ENCODE measurements around the gene EPHA4. TPM values are rescaled to one million over a fixed set of nuclear protein-coding genes. Genes with fewer than 3 reads are reported as not detected.
A peak's percentile ranks its signal among the peaks of the same experiment; 100 is the strongest.

EPHA4 gene
- total and polyA plus RNA-seq, 2 of the 4 experiments (the other 2 are of a cell fraction) = 36.9 to 132 TPM

DNA sequence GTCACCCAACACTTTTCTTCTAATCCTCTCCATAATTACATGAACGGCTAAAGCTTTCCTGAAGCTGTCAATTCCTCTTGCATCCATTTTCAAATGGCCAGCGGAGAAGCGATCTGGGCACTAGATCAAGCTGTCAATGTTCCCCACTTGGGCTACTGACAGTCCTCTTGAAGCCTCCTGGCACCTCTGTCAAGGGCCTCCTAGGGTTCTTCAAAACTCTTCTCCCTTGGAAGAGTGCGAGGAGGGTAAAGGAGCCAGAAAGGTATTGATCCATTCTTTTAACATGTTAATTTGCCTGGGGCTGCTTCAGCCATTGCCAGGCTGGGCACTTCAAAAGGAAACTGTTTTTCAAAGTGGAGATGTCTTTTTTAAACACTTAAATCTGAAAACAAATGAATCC is 19.8 kb downstream of the EPHA4 start:
- Histone ChIP-seq H2AFZ (replicated peaks; ENCODE audit: low read length, poor library complexity) (no peak overlapping the region), H3K14ac (replicated peaks; ENCODE audit: low read depth, low read length) (no peak overlapping the region), H4K8ac (ENCODE audit: low read depth in 2 of 2, low read length in 2 of 2) (no peak overlapping the region), H3K23ac (ENCODE audit: low read depth, low read length) (no peak overlapping the region), H3K4ac (ENCODE audit: low read depth, low read length) (no peak overlapping the region), H2BK15ac (ENCODE audit: low read depth, low read length) (no peak overlapping the region), H3K9me1 (ENCODE audit: insufficient read depth, low read length) (no peaks in the 10 kb centered on the region), H3K9ac (ENCODE audit: low read depth, low read length) (no peak overlapping the region), H2BK120ac (ENCODE audit: low read depth, low read length) (no peak overlapping the region), H3K56ac (ENCODE audit: extremely low read depth, insufficient read depth, low read length) (no peak overlapping the region), H3K36me3 (ENCODE audit: control insufficient read depth, insufficient read depth, low read length) (peaks cover 4% of the 10 kb centered on the region), H4K5ac (ENCODE audit: low read depth, low read length) (0 out of 2 replicates have a peak overlapping the region, but pooled peaks have one; percentile 20), H4K20me1 (ENCODE audit: insufficient read depth, low read length) (no peaks in the 10 kb centered on the region), H4K91ac (ENCODE audit: insufficient read depth, low read depth, low read length) (no peak overlapping the region), H3K4me1 (ENCODE audit: control insufficient read depth, insufficient read depth, low read length) (peaks cover 5% of the 10 kb centered on the region), H3K9me3 (ENCODE audit: control insufficient read depth, insufficient read depth, low read length) (no peaks in the 10 kb centered on the region), H2AK9ac (replicated peaks; ENCODE audit: low read depth, low read length, poor library complexity) (no peak overlapping the region), H3K18ac (ENCODE audit: low read depth, low read length) (no peak overlapping the region), H2AK5ac (ENCODE audit: low read depth, low read length) (no peak overlapping the region), H3K4me2 (ENCODE audit: low read depth, low read length) (no peak overlapping the region), H2BK5ac (ENCODE audit: low read depth, low read length, poor library complexity, severe bottlenecking) (no peak overlapping the region), H3K27ac (ENCODE audit: insufficient read depth, low read length) (no peak overlapping the region), H3K27me3 (ENCODE audit: control insufficient read depth, insufficient read depth, low read length) (no peaks in the 10 kb centered on the region), H2BK20ac (ENCODE audit: low read depth, low read length) (no peak overlapping the region), H3K4me3 (ENCODE audit: insufficient read depth, low read depth, low read length) (no peak overlapping the region), H3K79me1 (ENCODE audit: low read depth in 1 of 2, low read length in 2 of 2) (peaks cover 14 to 16% of the 10 kb centered on the region in 2 experiments; a peak in 2 of 4 replicates)
- DNase-seq = no peak
- intact Hi-C loops (cut with micrococcal nuclease) = no loop called here
- TF ChIP-seq CHD1 (IDR thresholded peaks at IDR 0.05; ENCODE audit: low read depth, low read length) (no peak), MXI1 (IDR thresholded peaks at IDR 0.05; ENCODE audit: borderline replicate concordance, low read depth, low read length) (no peak), POLR2A (IDR thresholded peaks at IDR 0.05; ENCODE audit: low read depth, low read length) (no peak), MAFK (IDR thresholded peaks at IDR 0.05; ENCODE audit: low read depth, low read length) (no peak), RFX5 (IDR thresholded peaks at IDR 0.05; ENCODE audit: low read depth, low read length) (no peak), FOS (IDR thresholded peaks at IDR 0.05; ENCODE audit: low read depth, low read length) (no peak), RAD21 (IDR thresholded peaks at IDR 0.05; ENCODE audit: low read length) (no peak), BHLHE40 (IDR thresholded peaks at IDR 0.05; ENCODE audit: low read depth, low read length) (no peak), CEBPB (IDR thresholded peaks at IDR 0.05; ENCODE audit: low read depth, low read length) (no peak), SMC3 (IDR thresholded peaks at IDR 0.05; ENCODE audit: low read depth, low read length) (no peak)
- TF ChIP-seq, protein P1, sequence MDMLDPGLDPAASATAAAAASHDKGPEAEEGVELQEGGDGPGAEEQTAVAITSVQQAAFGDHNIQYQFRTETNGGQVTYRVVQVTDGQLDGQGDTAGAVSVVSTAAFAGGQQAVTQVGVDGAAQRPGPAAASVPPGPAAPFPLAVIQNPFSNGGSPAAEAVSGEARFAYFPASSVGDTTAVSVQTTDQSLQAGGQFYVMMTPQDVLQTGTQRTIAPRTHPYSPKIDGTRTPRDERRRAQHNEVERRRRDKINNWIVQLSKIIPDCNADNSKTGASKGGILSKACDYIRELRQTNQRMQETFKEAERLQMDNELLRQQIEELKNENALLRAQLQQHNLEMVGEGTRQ (IDR thresholded peaks at IDR 0.05; ENCODE audit: low read depth, low read length) = no peak
- TF ChIP-seq, protein P2, sequence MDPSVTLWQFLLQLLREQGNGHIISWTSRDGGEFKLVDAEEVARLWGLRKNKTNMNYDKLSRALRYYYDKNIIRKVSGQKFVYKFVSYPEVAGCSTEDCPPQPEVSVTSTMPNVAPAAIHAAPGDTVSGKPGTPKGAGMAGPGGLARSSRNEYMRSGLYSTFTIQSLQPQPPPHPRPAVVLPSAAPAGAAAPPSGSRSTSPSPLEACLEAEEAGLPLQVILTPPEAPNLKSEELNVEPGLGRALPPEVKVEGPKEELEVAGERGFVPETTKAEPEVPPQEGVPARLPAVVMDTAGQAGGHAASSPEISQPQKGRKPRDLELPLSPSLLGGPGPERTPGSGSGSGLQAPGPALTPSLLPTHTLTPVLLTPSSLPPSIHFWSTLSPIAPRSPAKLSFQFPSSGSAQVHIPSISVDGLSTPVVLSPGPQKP (IDR thresholded peaks at IDR 0.05; ENCODE audit: borderline replicate concordance, low read depth, low read length) = no peak
- ChIA-PET CTCF (no interaction called here), POLR2A (ENCODE audit: unreplicated experiment) (no interaction called here)
- BruUV-seq (replicated peaks) = no TSS peak
- dilution Hi-C loops (cut with HindIII; ENCODE audit: low sequenced_read_pairs, unreplicated experiment) = no loop called here
- in situ Hi-C loops (cut with MboI; ENCODE audit: low sequenced_read_pairs) = no loop called here
- no peak for ATAC-seq (ENCODE audit: low read depth)
- WGBS, 2 experiments (ENCODE audit: extremely low coverage in 2 of 2, insufficient read length in 1 of 2) = no CpG with 5 or more reads among the region's 4 CpGs
